ENCODE measurements around the gene LGALS7. TPM values are rescaled to one million over a fixed set of nuclear protein-coding genes. Genes with fewer than 3 reads are reported as not detected.

The LGALS7 gene
- not detected for total RNA-seq

GRCh38 chr19:38773469-38774177, at the start of gene LGALS7:
TSS of gene LGALS7 (minus strand) at chr19:38773517. CDS start at chr19:38773492, 25 bp downstream.

GRCh38 chr19:38812841-38813320, 39.6 kb upstream of the LGALS7 start, which contains the start of gene LGALS4:
TSS of gene LGALS4 (minus strand) at chr19:38812945. CDS start at chr19:38812886, 59 bp downstream.

GRCh38 chr19:38788478-38789243, 15.3 kb upstream of the LGALS7 start, which contains the start of gene LGALS7B:
TSS of gene LGALS7B (plus strand) at chr19:38789200. CDS start at chr19:38789227, 27 bp downstream.

GRCh38 chr19:38744298-38744681, 29.0 kb downstream of the LGALS7 start, which contains the start of gene CAPN12:
TSS of gene CAPN12 (minus strand) at chr19:38744474. CDS start at chr19:38744165, 309 bp downstream.

Small RNA genes within 50 kb of the gene (small RNA-seq; reads per million reads assigned to genes)
- gene RNU6-140P (ENCODE audit: low replicate concordance) = not detected

Other genes with a start within 250 kb of the LGALS7 start
- 2.7 TPM for gene MAP4K1, start 155.6 kb downstream of the LGALS7 start, total RNA-seq
- 268 TPM for gene EIF3K, start 154.3 kb downstream of the LGALS7 start, total RNA-seq
- gene ACTN4, start 125.9 kb downstream of the LGALS7 start, total RNA-seq = 294 TPM
- 12.4 TPM for gene CAPN12, start 29.0 kb downstream of the LGALS7 start, total RNA-seq
- 1.2 TPM for gene LGALS7B, start 15.7 kb upstream of the LGALS7 start, total RNA-seq
- 0.53 TPM for gene LGALS4, start 39.4 kb upstream of the LGALS7 start, total RNA-seq
- gene ECH1, start 58.3 kb upstream of the LGALS7 start, total RNA-seq = 96.1 TPM
- 311 TPM for gene HNRNPL, start 76.5 kb upstream of the LGALS7 start, total RNA-seq
- 10.0 TPM for gene RINL, start 104.8 kb upstream of the LGALS7 start, total RNA-seq
- 58.4 TPM for gene SIRT2, start 126.1 kb upstream of the LGALS7 start, total RNA-seq
- gene NFKBIB, start 126.5 kb upstream of the LGALS7 start, total RNA-seq = 11.9 TPM
- gene CCER2, start 138.7 kb upstream of the LGALS7 start, total RNA-seq = 0.29 TPM
- gene SARS2, start 157.2 kb upstream of the LGALS7 start, total RNA-seq = 33.7 TPM
- gene MRPS12, start 157.4 kb upstream of the LGALS7 start, total RNA-seq = 33.2 TPM
- gene FBXO17, start 202.2 kb upstream of the LGALS7 start, total RNA-seq = 67.2 TPM